Measurements from ENCODE around the gene COA1. TPM values are rescaled to one million over a fixed set of nuclear protein-coding genes. Genes with fewer than 3 reads are reported as not detected.

Gene COA1
- total and polyA plus RNA-seq, 2 donors (not counting 1 experiment from before 2014, with no cell fraction given), result 28.7 to 72.7 TPM

GRCh38 chr7:43639858-43640491 lies 89.3 kb downstream of the COA1 start:
- 100% methylated on average over 1 of the region's 6 CpGs for WGBS (ENCODE audit: insufficient coverage)
- Histone ChIP-seq H2AFZ (ENCODE audit: insufficient read depth, low read depth, low read length, poor library complexity, severe bottlenecking) (no peak overlapping the region), H3K79me2 (ENCODE audit: control insufficient read depth, insufficient read depth, low read length) (peaks cover 62% of the 10 kb centered on the region), H4K20me1 (ENCODE audit: control insufficient read depth, insufficient read depth, low read length, poor library complexity, severe bottlenecking) (no peaks in the 10 kb centered on the region), H3K9me3 (ENCODE audit: control extremely low read depth in 1 of 3, control insufficient read depth in 2 of 3, insufficient read depth in 1 of 3, low read length in 2 of 3) (no peaks in the 10 kb centered on the region), H3K4me1 (ENCODE audit: control insufficient read depth in 2 of 2, insufficient read depth in 2 of 2, low read length in 2 of 2) (peaks cover 42 to 46% of the 10 kb centered on the region in 2 donors), H3K4me2 (replicated peaks; ENCODE audit: low read depth, low read length, poor library complexity, severe bottlenecking) (no peak overlapping the region), H3K4me3 (ENCODE audit: control extremely low read depth in 1 of 5, extremely low read depth in 1 of 5, insufficient read depth in 1 of 5, low read depth in 2 of 5, low read length in 4 of 5) (no peak overlapping the region), H3K36me3 (replicated peaks in 1 of 2; ENCODE audit: control extremely low read depth in 1 of 2, control insufficient read depth in 1 of 2, extremely low read depth in 1 of 2, insufficient read depth in 2 of 2, low read length in 1 of 2) (peaks cover 0 to 77% of the 10 kb centered on the region in 2 experiments), H3K9ac (ENCODE audit: low read length) (no peak overlapping the region), H3K27me3 (replicated peaks in 1 of 4; ENCODE audit: control extremely low read depth in 1 of 4, control insufficient read depth in 3 of 4, insufficient read depth in 4 of 4, low read length in 3 of 4) (no peaks in the 10 kb centered on the region), H3K27ac (ENCODE audit: low read length in 2 of 2) (peak overlapping the region; percentile 30 to 97)
- no peak for TF ChIP-seq EZH2 (IDR thresholded peaks at IDR 0.05; ENCODE audit: borderline replicate concordance, insufficient read depth, low read depth, low read length, poor library complexity, severe bottlenecking)
- no peak for TF ChIP-seq CTCF (IDR thresholded peaks at IDR 0.05)
- Mint-ChIP-seq H3K27me3 (no peaks in the 10 kb centered on the region), H3K4me1 (peaks cover 70% of the 10 kb centered on the region), H3K27ac (peak overlapping the region; percentile 8), H3K4me3 (no peak overlapping the region), H3K9me3 (ENCODE audit: insufficient read depth) (no peaks in the 10 kb centered on the region)
- POLR2A ChIA-PET, result interaction anchor here (1.1 kb wide), 1 partner anchor 60 kb away, joined by 3 read pairs; no protein-coding TSS in a partner anchor
- DNase-seq, result no peak
- intact Hi-C loops (cut with micrococcal nuclease), result loop anchor here (1.0 kb wide), 1 partner anchor 10 kb away; no protein-coding TSS in a partner anchor
- ATAC-seq (ENCODE audit: low read depth), result no peak
- CTCF ChIA-PET, result interaction anchor here (1.4 to 5.2 kb wide), 6 partner anchors 9 to 59 kb away, joined by 3 to 35 read pairs (median 5); partner anchors contain the start of gene STK17A

DNA sequence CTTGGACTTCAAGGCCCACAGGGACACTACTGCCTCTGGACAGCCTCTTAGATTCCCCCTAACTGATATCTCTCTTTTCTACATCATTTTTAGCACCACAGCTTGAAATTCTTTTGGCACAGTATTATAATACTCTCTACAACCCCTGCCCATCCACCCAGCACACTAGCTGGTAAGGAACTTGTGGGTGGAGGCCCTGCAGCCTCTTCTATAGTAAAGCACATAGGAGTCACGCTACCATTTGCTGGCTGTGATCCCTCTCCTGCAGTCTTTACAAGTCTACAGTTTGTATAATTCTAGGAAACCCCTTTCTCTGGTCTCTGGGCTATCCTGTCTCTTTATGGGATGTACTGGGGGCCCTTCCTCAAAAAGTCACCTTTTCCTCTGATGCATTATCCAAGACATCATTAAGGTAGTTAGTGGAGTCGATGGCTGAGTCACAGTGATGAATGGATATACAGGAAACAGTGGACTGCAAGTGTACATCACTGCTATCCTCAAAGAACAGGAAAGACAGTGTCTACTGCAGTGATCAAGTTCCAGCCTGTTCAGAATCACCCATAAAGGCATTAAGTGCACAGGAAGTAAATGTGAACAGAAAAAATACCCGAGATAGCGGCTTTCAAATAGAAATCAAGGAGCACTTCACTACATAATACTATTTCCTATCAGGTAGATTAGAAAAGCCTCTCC lies 92.1 kb downstream of the COA1 start:
- Histone ChIP-seq H2AFZ (ENCODE audit: insufficient read depth, low read depth, low read length, poor library complexity, severe bottlenecking) (no peak overlapping the region), H3K9me3 (ENCODE audit: control extremely low read depth in 1 of 3, control insufficient read depth in 2 of 3, insufficient read depth in 1 of 3, low read length in 2 of 3) (peaks cover 0 to 4% (median 0%) of the 10 kb centered on the region in 3 donors), H3K79me2 (ENCODE audit: control insufficient read depth, insufficient read depth, low read length) (peaks cover 66% of the 10 kb centered on the region), H3K4me3 (ENCODE audit: control extremely low read depth in 1 of 5, extremely low read depth in 1 of 5, insufficient read depth in 1 of 5, low read depth in 2 of 5, low read length in 4 of 5) (no peak overlapping the region), H3K27ac (ENCODE audit: low read length in 2 of 2) (peak overlapping the region; percentile 31 to 97), H3K27me3 (replicated peaks in 1 of 4; ENCODE audit: control extremely low read depth in 1 of 4, control insufficient read depth in 3 of 4, insufficient read depth in 4 of 4, low read length in 3 of 4) (no peaks in the 10 kb centered on the region), H3K4me2 (replicated peaks; ENCODE audit: low read depth, low read length, poor library complexity, severe bottlenecking) (no peak overlapping the region), H3K4me1 (ENCODE audit: control insufficient read depth in 2 of 2, insufficient read depth in 2 of 2, low read length in 2 of 2) (peaks cover 24 to 32% of the 10 kb centered on the region in 2 donors), H4K20me1 (ENCODE audit: control insufficient read depth, insufficient read depth, low read length, poor library complexity, severe bottlenecking) (peaks cover 15% of the 10 kb centered on the region), H3K9ac (ENCODE audit: low read length) (no peak overlapping the region), H3K36me3 (replicated peaks in 1 of 2; ENCODE audit: control extremely low read depth in 1 of 2, control insufficient read depth in 1 of 2, extremely low read depth in 1 of 2, insufficient read depth in 2 of 2, low read length in 1 of 2) (peaks cover 0 to 77% of the 10 kb centered on the region in 2 experiments)
- CTCF ChIA-PET, result interaction anchor here (0.6 to 5.2 kb wide), 2 partner anchors 14 to 62 kb away, joined by 3 to 35 read pairs; no protein-coding TSS in a partner anchor
- DNase-seq (no peak), ATAC-seq (ENCODE audit: low read depth) (no peak)
- TF ChIP-seq CTCF (IDR thresholded peaks at IDR 0.05) (no peak), EZH2 (IDR thresholded peaks at IDR 0.05; ENCODE audit: borderline replicate concordance, insufficient read depth, low read depth, low read length, poor library complexity, severe bottlenecking) (no peak)
- H3K9me3 Mint-ChIP-seq (ENCODE audit: insufficient read depth), result no peaks in the 10 kb centered on the region
- no peaks in the 10 kb centered on the region for H3K27me3 Mint-ChIP-seq
- peaks cover 64% of the 10 kb centered on the region for H3K4me1 Mint-ChIP-seq
- intact Hi-C loops (cut with micrococcal nuclease), result no loop called here
- WGBS (ENCODE audit: insufficient coverage), result 100% methylated on average over 1 of the region's 4 CpGs
- POLR2A ChIA-PET, result no interaction called here
- H3K4me3 Mint-ChIP-seq, result no peak overlapping the region
- peak overlapping the region; percentile 80 for H3K27ac Mint-ChIP-seq
